ENCODE results near the gene GFPT1.

GFPT1 gene

GRCh38 chr2:69305712-69306392, 81.2 kb downstream of the GFPT1 start:
- Histone ChIP-seq H3K27ac (ENCODE audit: low read depth, low read length) (no peak overlapping the region), H3F3A (ENCODE audit: insufficient read depth) (no peaks in the 10 kb centered on the region), H3K36me3 (ENCODE audit: low read length) (no peaks in the 10 kb centered on the region), H3K4me3 (ENCODE audit: insufficient read depth, low read length, poor library complexity, severe bottlenecking) (no peak overlapping the region), H3K79me2 (ENCODE audit: insufficient read depth, low read length) (no peaks in the 10 kb centered on the region), H4K20me1 (ENCODE audit: low read depth, low read length) (no peaks in the 10 kb centered on the region), H3K27me3 (ENCODE audit: low read length) (no peaks in the 10 kb centered on the region), H3K4me2 (ENCODE audit: low read depth, low read length, poor library complexity, severe bottlenecking) (no peak overlapping the region), H3K9me2 (replicated peaks; ENCODE audit: insufficient read depth, low read length) (no peaks in the 10 kb centered on the region), H2AFZ (ENCODE audit: low read depth, low read length, severe bottlenecking) (no peak overlapping the region), H3K9me3 (ENCODE audit: insufficient read depth, low read length) (no peaks in the 10 kb centered on the region), H3K9ac (ENCODE audit: low read length) (no peak overlapping the region)
- no peak for TF ChIP-seq EZH2phosphoT487 (conservative IDR thresholded peaks at IDR 0.05; ENCODE audit: low read length)
- no peak for TF ChIP-seq CTCF (IDR thresholded peaks at IDR 0.05; ENCODE audit: insufficient read depth, low read length, poor library complexity, severe bottlenecking)

GRCh38 chr2:69305166-69305565, 81.9 kb downstream of the GFPT1 start:
- H4K20me1 ChIP-seq (ENCODE audit: low read depth, low read length), result no peaks in the 10 kb centered on the region
- no peaks in the 10 kb centered on the region for H3K79me2 ChIP-seq (ENCODE audit: insufficient read depth, low read length)
- no peak for TF ChIP-seq CTCF (IDR thresholded peaks at IDR 0.05; ENCODE audit: insufficient read depth, low read length, poor library complexity, severe bottlenecking)
- TF ChIP-seq EZH2phosphoT487 (conservative IDR thresholded peaks at IDR 0.05; ENCODE audit: low read length), result no peak
- H3K27ac ChIP-seq (ENCODE audit: low read depth, low read length), result no peak overlapping the region
- H3K9me2 ChIP-seq (replicated peaks; ENCODE audit: insufficient read depth, low read length), result no peaks in the 10 kb centered on the region
- no peaks in the 10 kb centered on the region for H3K27me3 ChIP-seq (ENCODE audit: low read length)
- no peaks in the 10 kb centered on the region for H3F3A ChIP-seq (ENCODE audit: insufficient read depth)
- no peak overlapping the region for H2AFZ ChIP-seq (ENCODE audit: low read depth, low read length, severe bottlenecking)
- no peak overlapping the region for H3K9ac ChIP-seq (ENCODE audit: low read length)
- no peak overlapping the region for H3K4me3 ChIP-seq (ENCODE audit: insufficient read depth, low read length, poor library complexity, severe bottlenecking)
- no peaks in the 10 kb centered on the region for H3K36me3 ChIP-seq (ENCODE audit: low read length)
- H3K4me2 ChIP-seq (ENCODE audit: low read depth, low read length, poor library complexity, severe bottlenecking), result no peak overlapping the region
- H3K9me3 ChIP-seq (ENCODE audit: insufficient read depth, low read length), result no peaks in the 10 kb centered on the region

GRCh38 chr2:69304656-69305055, 82.4 kb downstream of the GFPT1 start:
- Histone ChIP-seq H2AFZ (ENCODE audit: low read depth, low read length, severe bottlenecking) (no peak overlapping the region), H3K79me2 (ENCODE audit: insufficient read depth, low read length) (no peaks in the 10 kb centered on the region), H3K4me2 (ENCODE audit: low read depth, low read length, poor library complexity, severe bottlenecking) (no peak overlapping the region), H3K27me3 (ENCODE audit: low read length) (no peaks in the 10 kb centered on the region), H3F3A (ENCODE audit: insufficient read depth) (no peaks in the 10 kb centered on the region), H3K9me2 (replicated peaks; ENCODE audit: insufficient read depth, low read length) (no peaks in the 10 kb centered on the region), H3K9me3 (ENCODE audit: insufficient read depth, low read length) (no peaks in the 10 kb centered on the region), H3K36me3 (ENCODE audit: low read length) (no peaks in the 10 kb centered on the region), H3K27ac (ENCODE audit: low read depth, low read length) (no peak overlapping the region), H4K20me1 (ENCODE audit: low read depth, low read length) (no peaks in the 10 kb centered on the region), H3K9ac (ENCODE audit: low read length) (no peak overlapping the region), H3K4me3 (ENCODE audit: insufficient read depth, low read length, poor library complexity, severe bottlenecking) (no peak overlapping the region)
- no peak for TF ChIP-seq EZH2phosphoT487 (conservative IDR thresholded peaks at IDR 0.05; ENCODE audit: low read length)
- TF ChIP-seq CTCF (IDR thresholded peaks at IDR 0.05; ENCODE audit: insufficient read depth, low read length, poor library complexity, severe bottlenecking), result no peak

Measured in SU-DHL-6 (cell line).